HFF-Myc (cell line): ENCODE data around the gene SH3BP4.

ENCODE experiments used
- DNase-seq: peaks from one replicate; pipeline ENCODE4 v3.0.0-alpha.2; 2011; ENCODE audit warnings: low read depth; ENCODE audit errors: extremely low read depth
- H3K4me3 ChIP-seq: replicated peaks from 2 replicates; pipeline ENCODE4 v1.5.1; 2011; ENCODE audit warnings: low read depth, mild to moderate bottlenecking, control low read depth, low read length
- TF ChIP-seq, protein P1 (sequence below): IDR thresholded peaks from 2 replicates; pipeline ENCODE4 v1.5.1; 2012; ENCODE audit warnings: mild to moderate bottlenecking, low read depth, low read length, control low read depth; ENCODE audit errors: missing control alignments

SH3BP4 gene

DNA sequence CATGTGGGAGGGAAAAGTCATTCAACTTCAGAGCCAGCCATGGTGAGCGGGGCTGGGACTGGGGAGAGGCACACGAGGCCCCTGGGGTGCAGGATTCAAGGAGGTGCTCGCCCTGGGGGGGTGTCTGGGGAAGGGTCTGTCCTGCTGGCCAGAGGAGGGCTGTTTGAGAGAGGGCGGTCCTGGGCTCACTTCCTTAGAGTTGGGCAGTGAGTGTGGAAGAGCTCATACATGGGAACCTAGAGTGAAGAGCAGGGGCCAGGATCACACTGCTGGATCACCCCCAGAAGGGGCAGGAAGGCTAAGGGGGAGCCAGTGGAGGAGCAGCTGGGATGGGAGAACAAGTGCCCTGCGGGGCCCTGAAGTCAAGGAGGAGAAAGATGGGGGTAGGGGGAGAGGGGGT is 6.5 kb downstream of the SH3BP4 start:
- TF ChIP-seq, protein P1, sequence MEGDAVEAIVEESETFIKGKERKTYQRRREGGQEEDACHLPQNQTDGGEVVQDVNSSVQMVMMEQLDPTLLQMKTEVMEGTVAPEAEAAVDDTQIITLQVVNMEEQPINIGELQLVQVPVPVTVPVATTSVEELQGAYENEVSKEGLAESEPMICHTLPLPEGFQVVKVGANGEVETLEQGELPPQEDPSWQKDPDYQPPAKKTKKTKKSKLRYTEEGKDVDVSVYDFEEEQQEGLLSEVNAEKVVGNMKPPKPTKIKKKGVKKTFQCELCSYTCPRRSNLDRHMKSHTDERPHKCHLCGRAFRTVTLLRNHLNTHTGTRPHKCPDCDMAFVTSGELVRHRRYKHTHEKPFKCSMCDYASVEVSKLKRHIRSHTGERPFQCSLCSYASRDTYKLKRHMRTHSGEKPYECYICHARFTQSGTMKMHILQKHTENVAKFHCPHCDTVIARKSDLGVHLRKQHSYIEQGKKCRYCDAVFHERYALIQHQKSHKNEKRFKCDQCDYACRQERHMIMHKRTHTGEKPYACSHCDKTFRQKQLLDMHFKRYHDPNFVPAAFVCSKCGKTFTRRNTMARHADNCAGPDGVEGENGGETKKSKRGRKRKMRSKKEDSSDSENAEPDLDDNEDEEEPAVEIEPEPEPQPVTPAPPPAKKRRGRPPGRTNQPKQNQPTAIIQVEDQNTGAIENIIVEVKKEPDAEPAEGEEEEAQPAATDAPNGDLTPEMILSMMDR, result no peak
- no peak for DNase-seq
- no peak overlapping the region for H3K4me3 ChIP-seq

DNA sequence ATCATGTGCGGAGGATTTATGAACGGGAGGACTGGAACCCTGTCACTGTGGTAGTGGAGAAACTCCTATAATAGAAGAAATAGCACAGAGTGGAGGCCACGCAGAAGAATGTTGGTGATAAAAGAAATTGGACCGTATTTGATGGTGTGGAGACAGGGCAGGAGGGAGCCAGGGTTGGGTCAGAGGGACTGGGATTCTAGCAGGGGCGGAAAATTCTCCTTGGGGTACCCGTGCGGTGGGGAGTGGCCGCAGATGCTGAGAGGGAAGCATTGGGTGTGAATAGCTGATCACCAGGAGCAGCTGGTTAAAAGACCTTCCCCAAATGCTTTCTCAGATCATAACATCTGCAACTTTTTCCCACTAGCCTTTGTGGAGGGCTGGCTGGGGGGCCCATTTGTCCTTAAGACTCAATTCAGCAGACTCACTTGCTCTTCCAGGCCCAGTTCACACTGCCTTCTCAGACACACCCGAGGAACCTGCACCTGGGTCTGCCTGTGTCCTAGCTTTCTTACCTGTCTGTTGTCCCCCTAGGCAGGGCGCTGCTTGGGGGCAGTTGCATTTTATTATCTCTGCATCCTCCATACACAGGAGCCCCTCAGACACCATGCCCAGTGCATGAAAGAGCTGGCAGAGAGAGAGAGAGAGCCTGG is 7.1 kb downstream of the SH3BP4 start:
- DNase-seq, result no peak
- H3K4me3 ChIP-seq, result no peak overlapping the region
- TF ChIP-seq, protein P1, result no peak

DNA sequence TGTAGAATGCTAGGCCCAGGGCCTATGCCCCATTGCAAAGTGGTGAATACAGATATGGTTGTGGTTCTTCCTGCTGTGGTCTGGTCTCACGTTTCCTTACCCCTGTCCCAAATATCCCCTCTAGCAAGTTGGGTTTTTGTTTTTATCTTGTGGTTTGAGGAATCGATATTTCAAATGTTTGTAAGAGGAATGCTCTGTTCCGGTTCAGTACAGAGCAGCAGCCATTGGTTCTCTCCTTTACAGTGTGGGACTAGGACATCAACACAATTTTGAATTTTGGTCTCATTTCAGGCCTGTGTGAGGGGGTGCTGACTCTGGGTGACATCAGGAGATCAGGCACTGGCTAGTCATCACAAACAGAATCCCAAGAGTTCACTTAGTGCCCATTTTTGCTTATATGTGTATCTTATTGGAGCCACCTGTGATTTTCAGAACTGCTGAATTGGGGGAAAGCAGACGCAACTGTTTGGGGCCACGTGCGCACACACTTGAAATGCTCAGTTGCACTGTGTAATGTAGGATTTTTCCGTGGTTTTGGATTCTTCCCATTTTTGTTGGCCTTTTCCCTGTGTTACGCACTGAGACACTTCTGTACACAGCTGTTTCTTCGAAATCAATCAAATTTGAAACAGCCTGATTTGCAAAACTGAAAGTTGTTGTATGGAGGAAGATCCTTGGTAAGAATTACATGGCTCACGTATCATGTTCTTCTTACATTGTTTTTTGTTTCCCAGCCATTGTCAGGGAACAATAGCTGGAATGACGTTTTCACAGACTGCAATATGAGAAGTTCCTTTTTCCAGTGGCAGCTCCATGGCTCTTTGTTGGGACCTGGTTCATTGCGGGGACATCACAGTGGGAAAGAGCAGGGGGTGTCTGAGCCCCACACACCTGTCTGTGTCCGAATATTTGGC is 8.6 kb downstream of the SH3BP4 start:
- DNase-seq, result no peak
- no peak overlapping the region for H3K4me3 ChIP-seq
- TF ChIP-seq, protein P1, result no peak

DNA sequence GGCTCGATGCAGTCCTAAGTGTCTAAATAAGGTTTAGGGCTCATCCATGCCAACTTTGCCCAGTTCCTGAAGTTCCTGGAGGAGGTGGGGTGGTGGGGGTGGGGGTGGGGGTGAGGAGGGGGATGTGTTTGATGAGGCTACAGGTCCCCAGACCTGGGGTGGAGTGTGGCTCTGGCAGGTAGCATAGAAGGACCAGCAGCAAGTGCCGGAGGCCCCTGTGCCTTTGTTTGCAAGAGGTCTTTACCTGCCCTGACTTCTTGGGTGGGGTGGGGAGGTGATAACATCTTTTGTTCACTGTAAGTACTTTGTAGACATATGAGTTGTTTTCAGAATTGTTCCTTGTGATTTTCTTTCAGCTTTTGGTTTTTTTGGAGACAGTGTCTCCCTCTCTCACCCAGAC is 10.0 kb downstream of the SH3BP4 start:
- DNase-seq, result no peak
- TF ChIP-seq, protein P1, result no peak
- no peak overlapping the region for H3K4me3 ChIP-seq

DNA sequence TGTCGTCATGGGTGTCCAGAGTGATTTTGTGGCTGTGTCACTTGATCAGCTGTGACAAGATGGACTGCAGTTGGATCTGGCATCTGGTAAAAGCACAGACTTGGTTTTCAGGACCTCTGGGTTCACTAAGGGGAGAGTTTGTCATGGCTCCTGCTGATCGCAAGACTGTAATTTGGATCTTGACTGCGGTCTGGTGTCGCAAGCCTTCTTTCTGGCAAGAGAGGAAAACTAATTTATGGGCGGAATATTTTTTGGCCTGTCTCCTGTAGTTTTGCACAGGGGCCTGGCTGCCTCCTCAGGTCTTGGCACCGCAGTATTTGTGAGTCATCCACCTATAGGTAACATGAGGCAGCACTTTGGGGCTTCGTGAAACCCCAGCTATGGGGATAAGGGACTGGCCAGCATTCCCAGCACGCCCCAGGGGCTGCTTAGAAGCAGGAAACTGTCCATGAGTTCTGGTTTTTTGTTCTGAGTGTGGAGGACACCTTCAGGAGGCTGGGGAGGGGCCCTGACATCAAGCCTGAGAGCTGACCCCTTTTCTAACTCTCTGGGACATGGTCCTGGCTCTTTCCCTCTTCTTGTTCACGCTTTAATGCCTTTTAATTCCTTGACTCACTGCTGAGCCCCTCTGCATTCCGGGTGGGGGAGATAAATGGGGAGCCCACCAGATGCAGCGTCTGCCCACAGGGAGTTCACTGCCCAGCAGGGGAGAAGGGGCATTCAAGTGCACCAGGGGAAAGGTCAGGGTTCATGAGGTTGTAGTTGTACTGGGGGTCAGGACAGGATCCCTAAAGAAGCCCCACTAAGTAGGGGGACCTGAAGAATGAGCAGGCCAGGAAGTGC is 12.2 kb downstream of the SH3BP4 start:
- TF ChIP-seq, protein P1, result no peak

DNA sequence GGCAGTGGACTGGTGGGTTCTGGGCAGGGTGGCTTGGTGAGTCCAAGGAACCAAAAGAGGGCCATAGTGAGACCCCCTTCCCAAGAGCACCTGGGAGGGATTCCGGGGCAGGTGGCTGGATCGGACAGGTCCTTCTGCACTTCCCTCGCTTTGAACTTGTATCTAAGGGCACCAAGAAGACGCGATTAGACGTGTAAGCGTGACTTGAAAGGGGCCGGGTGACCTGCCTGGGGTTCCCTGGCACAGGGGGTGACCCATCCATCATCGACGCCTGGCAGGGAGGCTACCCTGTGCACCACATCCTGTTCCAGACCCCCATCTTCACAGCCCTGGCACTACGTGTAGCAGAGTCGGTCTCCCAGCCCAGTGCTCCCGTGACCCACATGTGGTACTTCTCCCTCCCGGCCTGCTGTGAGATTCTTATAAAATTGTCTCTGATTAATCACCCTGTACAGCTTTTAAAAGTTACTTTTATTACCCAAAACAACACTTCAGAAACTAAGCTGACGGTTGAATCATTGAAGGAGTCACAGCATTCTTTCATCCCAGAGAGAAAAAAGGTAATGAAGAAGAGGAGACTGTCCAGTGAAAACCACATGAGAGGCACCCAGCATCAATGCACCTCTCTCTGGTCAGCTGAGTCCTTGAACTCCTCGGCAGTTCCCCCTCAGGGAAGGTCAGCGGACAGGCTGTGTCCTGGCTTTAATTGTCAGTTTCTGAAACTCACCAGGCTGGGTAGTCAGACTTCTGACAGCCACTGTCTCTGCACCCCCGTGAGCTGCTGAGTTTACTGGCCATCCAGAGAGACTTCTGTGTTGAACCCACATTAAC is 13.0 kb downstream of the SH3BP4 start:
- no peak overlapping the region for H3K4me3 ChIP-seq
- no peak for DNase-seq

More for the DNA sequence above, 12.2 kb downstream of the SH3BP4 start:
- H3K4me3 ChIP-seq, result no peak overlapping the region
- DNase-seq, result no peak

More for the DNA sequence above, 13.0 kb downstream of the SH3BP4 start:
- TF ChIP-seq, protein P1, result no peak
